Measurements from ENCODE around the gene UGT1A8. TPM values are rescaled to one million over a fixed set of nuclear protein-coding genes. Genes with fewer than 3 reads are reported as not detected.
A peak's percentile ranks its signal among the peaks of the same experiment; 100 is the strongest.

UGT1A8 gene
- total RNA-seq, 1 experiment from 2014 or later: not detected

DNA sequence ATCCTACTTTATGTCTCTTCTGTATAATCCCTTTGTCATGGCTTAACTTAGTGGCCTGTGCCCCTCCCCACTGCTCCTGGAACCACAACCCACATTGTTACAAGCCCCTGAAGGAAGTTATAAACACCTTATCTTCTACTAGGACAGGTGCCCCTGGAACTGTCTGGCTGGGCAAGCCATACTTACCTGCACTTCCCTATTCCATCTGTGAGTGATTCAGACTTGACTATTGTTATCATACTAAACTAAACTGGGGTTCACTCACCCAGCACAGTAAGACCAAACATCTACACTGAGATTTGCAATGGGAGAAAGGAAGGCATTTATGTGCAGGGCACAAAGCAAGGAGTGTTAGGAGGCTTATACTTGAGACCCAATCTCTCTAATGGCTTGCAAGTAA, 71.6 kb downstream of the UGT1A8 start:
- intact Hi-C loops (cut with micrococcal nuclease; ENCODE audit: unreplicated experiment): no loop called here
- TF ChIP-seq, protein P1, sequence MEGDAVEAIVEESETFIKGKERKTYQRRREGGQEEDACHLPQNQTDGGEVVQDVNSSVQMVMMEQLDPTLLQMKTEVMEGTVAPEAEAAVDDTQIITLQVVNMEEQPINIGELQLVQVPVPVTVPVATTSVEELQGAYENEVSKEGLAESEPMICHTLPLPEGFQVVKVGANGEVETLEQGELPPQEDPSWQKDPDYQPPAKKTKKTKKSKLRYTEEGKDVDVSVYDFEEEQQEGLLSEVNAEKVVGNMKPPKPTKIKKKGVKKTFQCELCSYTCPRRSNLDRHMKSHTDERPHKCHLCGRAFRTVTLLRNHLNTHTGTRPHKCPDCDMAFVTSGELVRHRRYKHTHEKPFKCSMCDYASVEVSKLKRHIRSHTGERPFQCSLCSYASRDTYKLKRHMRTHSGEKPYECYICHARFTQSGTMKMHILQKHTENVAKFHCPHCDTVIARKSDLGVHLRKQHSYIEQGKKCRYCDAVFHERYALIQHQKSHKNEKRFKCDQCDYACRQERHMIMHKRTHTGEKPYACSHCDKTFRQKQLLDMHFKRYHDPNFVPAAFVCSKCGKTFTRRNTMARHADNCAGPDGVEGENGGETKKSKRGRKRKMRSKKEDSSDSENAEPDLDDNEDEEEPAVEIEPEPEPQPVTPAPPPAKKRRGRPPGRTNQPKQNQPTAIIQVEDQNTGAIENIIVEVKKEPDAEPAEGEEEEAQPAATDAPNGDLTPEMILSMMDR (IDR thresholded peaks at IDR 0.05; ENCODE audit: unreplicated experiment): no peak
- Mint-ChIP-seq H3K4me1 (ENCODE audit: low read depth, unreplicated experiment) (peaks cover 63% of the 10 kb centered on the region), H3K36me3 (ENCODE audit: insufficient read depth, unreplicated experiment) (peaks cover 36% of the 10 kb centered on the region), H3K9me3 (ENCODE audit: low read depth, unreplicated experiment) (no peaks in the 10 kb centered on the region), H3K27ac (ENCODE audit: unreplicated experiment) (peak overlapping the region; percentile 65), H3K4me3 (ENCODE audit: low read depth, unreplicated experiment) (peak overlapping the region; percentile 81), H3K27me3 (ENCODE audit: unreplicated experiment) (no peaks in the 10 kb centered on the region)
- peak; percentile 8 for DNase-seq
- CTCF ChIA-PET: interaction anchor here (1.5 kb wide), 1 partner anchor 17 kb away, joined by 4 read pairs; no protein-coding TSS in a partner anchor
- no TSS peak for BruUV-seq (replicated peaks)

DNA sequence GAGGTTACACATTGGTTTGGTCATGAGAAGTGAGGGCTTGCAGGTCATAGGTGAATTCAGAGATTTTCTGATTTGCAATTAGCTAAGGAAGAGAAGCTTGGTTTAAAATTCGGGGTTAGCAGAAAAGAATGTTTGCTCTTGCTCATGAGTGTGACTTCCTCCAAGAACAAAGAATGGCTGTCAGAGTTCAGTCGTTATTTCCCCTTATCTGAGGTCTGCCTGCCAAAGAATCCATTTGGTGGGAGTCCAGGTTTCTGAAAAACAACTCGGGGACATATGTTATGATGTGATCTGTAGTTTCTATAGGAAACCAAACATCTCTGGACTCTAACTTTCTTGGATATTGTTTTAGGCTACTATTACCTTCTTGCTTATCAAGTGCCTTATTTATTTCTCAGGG, 72.1 kb downstream of the UGT1A8 start:
- Mint-ChIP-seq H3K4me3 (ENCODE audit: low read depth, unreplicated experiment) (peak overlapping the region; percentile 81), H3K36me3 (ENCODE audit: insufficient read depth, unreplicated experiment) (peaks cover 41% of the 10 kb centered on the region), H3K27ac (ENCODE audit: unreplicated experiment) (peak overlapping the region; percentile 65), H3K9me3 (ENCODE audit: low read depth, unreplicated experiment) (no peaks in the 10 kb centered on the region), H3K27me3 (ENCODE audit: unreplicated experiment) (no peaks in the 10 kb centered on the region), H3K4me1 (ENCODE audit: low read depth, unreplicated experiment) (peaks cover 67% of the 10 kb centered on the region)
- no TSS peak for BruUV-seq (replicated peaks)
- TF ChIP-seq, protein P1 (IDR thresholded peaks at IDR 0.05; ENCODE audit: unreplicated experiment): no peak
- intact Hi-C loops (cut with micrococcal nuclease; ENCODE audit: unreplicated experiment): no loop called here
- CTCF ChIA-PET: interaction anchor here (1.5 kb wide), 1 partner anchor 16 kb away, joined by 4 read pairs; no protein-coding TSS in a partner anchor
- no peak for DNase-seq

GRCh38 chr2:233690444-233690843, 73.0 kb downstream of the UGT1A8 start:
- intact Hi-C loops (cut with micrococcal nuclease; ENCODE audit: unreplicated experiment): loop anchor here (2.0 to 5.0 kb wide), 4 partner anchors 54 to 203 kb away; partner anchors contain the start of genes UGT1A1, UGT1A10 and USP40
- H3K4me1 Mint-ChIP-seq (ENCODE audit: low read depth, unreplicated experiment): peaks cover 77% of the 10 kb centered on the region
- peak; percentile 38 for DNase-seq

DNA sequence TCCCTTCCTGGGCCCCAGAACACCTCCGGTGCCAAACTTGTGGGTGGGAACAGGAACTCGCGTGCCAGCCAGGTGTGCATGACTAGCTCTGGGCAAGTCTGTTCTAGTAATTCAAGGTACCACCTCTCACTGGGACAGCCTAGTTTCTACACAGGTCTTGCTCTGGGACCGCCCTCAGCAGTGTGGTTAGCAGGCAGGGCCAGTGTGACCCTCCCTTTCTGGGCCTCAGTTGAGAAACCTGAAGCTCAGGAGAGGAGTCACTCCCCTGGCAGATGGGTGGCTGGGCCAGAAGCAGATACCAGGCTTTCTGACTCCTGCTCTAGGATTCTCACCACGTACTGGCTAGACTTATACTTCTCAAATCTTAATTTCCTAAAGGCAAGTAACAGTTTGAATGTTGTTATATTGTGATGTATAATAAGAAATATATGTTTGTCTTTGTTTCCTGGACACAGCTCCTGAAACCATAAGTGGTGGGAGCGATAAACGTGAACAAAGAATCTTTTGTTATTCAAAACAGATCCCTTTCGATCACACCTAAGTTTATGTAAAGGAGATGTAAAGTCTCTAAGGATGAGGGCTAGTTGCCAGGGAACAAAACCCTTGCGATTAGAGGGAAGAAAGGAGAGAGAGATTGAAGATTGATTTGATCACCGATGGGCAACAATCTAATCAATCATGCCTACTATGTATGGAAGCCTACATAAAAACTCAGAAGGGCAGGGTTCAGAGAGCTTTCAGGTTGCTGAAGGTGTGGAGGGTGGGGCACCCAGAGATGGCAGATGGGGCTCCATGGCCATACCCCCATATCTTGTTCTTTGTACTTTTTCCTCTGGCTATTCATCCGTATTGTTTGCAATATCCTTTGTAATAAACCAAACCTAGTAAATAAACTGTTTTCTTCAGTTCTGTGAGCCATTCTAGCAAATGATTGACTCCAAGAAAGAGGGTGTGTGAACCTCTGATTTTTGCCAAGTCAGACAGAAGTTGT, 74.3 kb downstream of the UGT1A8 start:
- intact Hi-C loops (cut with micrococcal nuclease; ENCODE audit: unreplicated experiment): loop anchor here (2.0 to 5.0 kb wide), 4 partner anchors 55 to 204 kb away; partner anchors contain the start of genes UGT1A1, UGT1A10 and USP40
- H3K27me3 Mint-ChIP-seq (ENCODE audit: unreplicated experiment): no peaks in the 10 kb centered on the region
- CTCF ChIA-PET: interaction anchor here (0.5 to 1.6 kb wide), 6 partner anchors 8 to 1085 kb away, joined by 3 to 7 read pairs (median 4); partner anchors contain the start of gene USP40
- H3K27ac Mint-ChIP-seq (ENCODE audit: unreplicated experiment): peak overlapping the region; percentile 65
- H3K4me1 Mint-ChIP-seq (ENCODE audit: low read depth, unreplicated experiment): peaks cover 83% of the 10 kb centered on the region
- TF ChIP-seq, protein P1 (IDR thresholded peaks at IDR 0.05; ENCODE audit: unreplicated experiment): no peak
- no peaks in the 10 kb centered on the region for H3K9me3 Mint-ChIP-seq (ENCODE audit: low read depth, unreplicated experiment)
- BruUV-seq (replicated peaks): TSS peak; percentile 56
- peak; percentile 86 for DNase-seq
- peaks cover 62% of the 10 kb centered on the region for H3K36me3 Mint-ChIP-seq (ENCODE audit: insufficient read depth, unreplicated experiment)
- H3K4me3 Mint-ChIP-seq (ENCODE audit: low read depth, unreplicated experiment): peak overlapping the region; percentile 81

More at GRCh38 chr2:233690444-233690843, 73.0 kb downstream of the UGT1A8 start:
- TF ChIP-seq, protein P1 (IDR thresholded peaks at IDR 0.05; ENCODE audit: unreplicated experiment): no peak
- BruUV-seq (replicated peaks): no TSS peak
- H3K9me3 Mint-ChIP-seq (ENCODE audit: low read depth, unreplicated experiment): no peaks in the 10 kb centered on the region
- CTCF ChIA-PET: interaction anchor here (0.9 to 1.6 kb wide), 3 partner anchors 10 to 124 kb away, joined by 3 to 4 read pairs (median 4); partner anchors contain the start of gene USP40
- peak overlapping the region; percentile 65 for H3K27ac Mint-ChIP-seq (ENCODE audit: unreplicated experiment)
- peaks cover 49% of the 10 kb centered on the region for H3K36me3 Mint-ChIP-seq (ENCODE audit: insufficient read depth, unreplicated experiment)
- H3K27me3 Mint-ChIP-seq (ENCODE audit: unreplicated experiment): no peaks in the 10 kb centered on the region
- peak overlapping the region; percentile 81 for H3K4me3 Mint-ChIP-seq (ENCODE audit: low read depth, unreplicated experiment)
